H9 (cell line): ENCODE data around the gene ANKRD39. TPM values are rescaled to one million over a fixed set of nuclear protein-coding genes. Genes with fewer than 3 reads are reported as not detected.

Source experiments
- DNase-seq: peaks from one replicate; pipeline ENCODE4 v3.0.0-alpha.2; 2017
- H2AFZ ChIP-seq: one replicate; pipeline ENCODE4 v1.6.1; 2013; ENCODE audit warnings: mild to moderate bottlenecking, low read length, control low read depth, moderate library complexity
- H2AK5ac ChIP-seq: 2 replicates; pipeline ENCODE4 v1.6.1; 2013; ENCODE audit warnings: low read length, control low read depth, mixed read lengths; ENCODE audit not compliant: insufficient read length
- H2BK120ac ChIP-seq: one replicate; pipeline ENCODE4 v1.6.1; 2013; ENCODE audit warnings: low read depth, mild to moderate bottlenecking, low read length, control low read depth, inconsistent platforms; ENCODE audit not compliant: poor library complexity, severe bottlenecking
- H2BK12ac ChIP-seq: 2 replicates; pipeline ENCODE4 v1.6.1; 2013; ENCODE audit warnings: low read length, control low read depth, mixed read lengths, low read depth; ENCODE audit not compliant: insufficient read length
- H2BK15ac ChIP-seq: 2 replicates; pipeline ENCODE4 v1.6.1; 2013; ENCODE audit warnings: low read depth, low read length, control low read depth
- H2BK20ac ChIP-seq: one replicate; pipeline ENCODE4 v1.6.1; 2013; ENCODE audit warnings: low read depth, mild to moderate bottlenecking, low read length, control low read depth, inconsistent platforms; ENCODE audit not compliant: poor library complexity, severe bottlenecking
- H2BK5ac ChIP-seq: 2 replicates; pipeline ENCODE4 v1.6.1; 2013; ENCODE audit warnings: low read length, control low read depth, mixed read lengths; ENCODE audit not compliant: insufficient read length
- H3K14ac ChIP-seq: 2 replicates; pipeline ENCODE4 v1.6.1; 2013; ENCODE audit warnings: low read length, control low read depth; ENCODE audit not compliant: insufficient read depth
- H3K18ac ChIP-seq: 2 replicates; pipeline ENCODE4 v1.6.1; 2013; ENCODE audit warnings: low read depth, mild to moderate bottlenecking, mixed read lengths, low read length, control low read depth; ENCODE audit not compliant: insufficient read length
- H3K23ac ChIP-seq: 2 replicates; pipeline ENCODE4 v1.6.1; 2013; ENCODE audit warnings: low read length, control low read depth, mixed read lengths, low read depth; ENCODE audit not compliant: insufficient read length
- H3K23me2 ChIP-seq: 2 replicates; pipeline ENCODE4 v1.6.1; 2013; ENCODE audit warnings: low read depth, mild to moderate bottlenecking, mixed read lengths, low read length, control low read depth; ENCODE audit not compliant: insufficient read length, poor library complexity, severe bottlenecking
- H3K27ac ChIP-seq: 2 replicates; pipeline ENCODE4 v1.5.1; 2013; ENCODE audit warnings: low read length, control low read depth, mixed read lengths, low read depth; ENCODE audit not compliant: insufficient read length
- H3K27me3 ChIP-seq: 2 replicates; pipeline ENCODE4 v1.6.1; 2013; ENCODE audit warnings: low read length, control low read depth, inconsistent platforms; ENCODE audit not compliant: insufficient read depth
- H3K4ac ChIP-seq: 2 replicates; pipeline ENCODE4 v1.6.1; 2013; ENCODE audit warnings: low read depth, mild to moderate bottlenecking, control low read depth, inconsistent platforms, low read length, moderate library complexity
- H3K4me1 ChIP-seq: 2 replicates; pipeline ENCODE4 v1.6.1; 2013; ENCODE audit warnings: low read length, control low read depth, inconsistent platforms; ENCODE audit not compliant: insufficient read depth
- H3K4me2 ChIP-seq: 2 replicates; pipeline ENCODE4 v1.6.1; 2013; ENCODE audit warnings: low read length, control low read depth, mixed read lengths; ENCODE audit not compliant: insufficient read length, insufficient read depth
- H3K56ac ChIP-seq: 2 replicates; pipeline ENCODE4 v1.6.1; 2013; ENCODE audit warnings: low read depth, mild to moderate bottlenecking, mixed read lengths, low read length, control low read depth; ENCODE audit not compliant: insufficient read length
- H3K79me1 ChIP-seq: 2 replicates; pipeline ENCODE4 v1.6.1; 2013; ENCODE audit warnings: low read depth, mild to moderate bottlenecking, moderate library complexity, low read length, control low read depth, inconsistent platforms; ENCODE audit not compliant: insufficient read depth, poor library complexity, severe bottlenecking
- H3K79me2 ChIP-seq: 2 replicates; pipeline ENCODE4 v1.6.1; 2013; ENCODE audit warnings: low read length, control low read depth, inconsistent platforms; ENCODE audit not compliant: insufficient read depth
- H3K9ac ChIP-seq: 2 replicates; pipeline ENCODE4 v1.6.1; 2013; ENCODE audit warnings: low read length, control low read depth, mixed read lengths; ENCODE audit not compliant: insufficient read length; ENCODE audit errors: extremely low read depth
- H3K9me3 ChIP-seq: one replicate; pipeline ENCODE4 v1.6.1; 2013; ENCODE audit warnings: low read depth, low read length, inconsistent platforms; ENCODE audit not compliant: control insufficient read depth
- H3T11ph ChIP-seq: one replicate; pipeline ENCODE4 v1.6.1; 2013; ENCODE audit warnings: mild to moderate bottlenecking, low read length, control low read depth, inconsistent platforms
- H4K20me1 ChIP-seq: one replicate; pipeline ENCODE4 v1.6.1; 2013; ENCODE audit not compliant: control insufficient read depth, insufficient read length, insufficient read depth
- H4K5ac ChIP-seq: 2 replicates; pipeline ENCODE4 v1.6.1; 2013; ENCODE audit warnings: low read depth, mild to moderate bottlenecking, mixed read lengths, low read length, control low read depth; ENCODE audit not compliant: insufficient read length
- H4K8ac ChIP-seq: replicated peaks from 2 replicates; pipeline ENCODE4 v1.6.1; 2013; ENCODE audit warnings: low read length, control low read depth, mixed read lengths, low read depth; ENCODE audit not compliant: insufficient read length
- H4K91ac ChIP-seq: 2 replicates; pipeline ENCODE4 v1.6.1; 2013; ENCODE audit warnings: low read depth, mild to moderate bottlenecking, moderate library complexity, mixed read lengths, low read length, control low read depth; ENCODE audit not compliant: insufficient read length
- H3K27ac Mint-ChIP-seq, 3 experiments: 2 replicates in 2 of 3; 3 replicates in 1 of 3; pipeline ENCODE4 v1.8.0; 2020 to 2021; ENCODE audit warnings: mixed read lengths in 3 of 3, mild to moderate bottlenecking in 1 of 3, moderate library complexity in 1 of 3
- H3K27me3 Mint-ChIP-seq: 2 replicates; pipeline ENCODE4 v1.8.0; 2021; ENCODE audit warnings: low read depth, mild to moderate bottlenecking, moderate library complexity, mixed read lengths
- H3K36me3 Mint-ChIP-seq, 3 experiments: 2 replicates in 2 of 3; 3 replicates in 1 of 3; pipeline ENCODE4 v1.8.0; 2020 to 2021; ENCODE audit warnings: low read depth in 3 of 3, mixed read lengths in 3 of 3; ENCODE audit not compliant: insufficient read depth in 1 of 3
- H3K4me1 Mint-ChIP-seq, 2 experiments: 2 replicates each; pipeline ENCODE4 v1.8.0; 2020; ENCODE audit warnings: mixed read lengths in 2 of 2
- H3K4me3 Mint-ChIP-seq, 2 experiments: 2 replicates in 1 of 2; 3 replicates in 1 of 2; pipeline ENCODE4 v1.8.0; 2020 to 2021; ENCODE audit warnings: mild to moderate bottlenecking in 2 of 2, mixed read lengths in 2 of 2, moderate library complexity in 1 of 2
- H3K9me3 Mint-ChIP-seq, 2 experiments: 2 replicates in 1 of 2; 3 replicates in 1 of 2; pipeline ENCODE4 v1.8.0; 2020; ENCODE audit warnings: mild to moderate bottlenecking in 2 of 2, mixed read lengths in 2 of 2, moderate library complexity in 1 of 2
- WGBS: extraction: QIAGEN DNeasy Blood & Tissue Kit; methylation state at CpG from one replicate; pipeline ENCODE4 v1.1.7; 2013; ENCODE audit warnings: missing lambda C conversion rate, low lambda C conversion rate, mixed read lengths; ENCODE audit not compliant: insufficient read length; ENCODE audit errors: extremely low coverage; 5-methylcytosine and 5-hydroxymethylcytosine counted together
- total RNA-seq: library from RNA; stranded (reverse); gene quantifications from 2 replicates; pipeline ENCODE4 v1.2.1, GENCODE V29; 2021
- TF ChIP-seq, protein P1 (sequence below): fragments of 200-600 bp; sonication (generic); conservative IDR thresholded peaks from 3 replicates; pipeline ENCODE4 v1.8.0; 2021; ENCODE audit warnings: antibody characterized with exemption, mild to moderate bottlenecking

Gene ANKRD39
- total RNA-seq, 1 experiment from 2014 or later: 13.0 TPM

DNA sequence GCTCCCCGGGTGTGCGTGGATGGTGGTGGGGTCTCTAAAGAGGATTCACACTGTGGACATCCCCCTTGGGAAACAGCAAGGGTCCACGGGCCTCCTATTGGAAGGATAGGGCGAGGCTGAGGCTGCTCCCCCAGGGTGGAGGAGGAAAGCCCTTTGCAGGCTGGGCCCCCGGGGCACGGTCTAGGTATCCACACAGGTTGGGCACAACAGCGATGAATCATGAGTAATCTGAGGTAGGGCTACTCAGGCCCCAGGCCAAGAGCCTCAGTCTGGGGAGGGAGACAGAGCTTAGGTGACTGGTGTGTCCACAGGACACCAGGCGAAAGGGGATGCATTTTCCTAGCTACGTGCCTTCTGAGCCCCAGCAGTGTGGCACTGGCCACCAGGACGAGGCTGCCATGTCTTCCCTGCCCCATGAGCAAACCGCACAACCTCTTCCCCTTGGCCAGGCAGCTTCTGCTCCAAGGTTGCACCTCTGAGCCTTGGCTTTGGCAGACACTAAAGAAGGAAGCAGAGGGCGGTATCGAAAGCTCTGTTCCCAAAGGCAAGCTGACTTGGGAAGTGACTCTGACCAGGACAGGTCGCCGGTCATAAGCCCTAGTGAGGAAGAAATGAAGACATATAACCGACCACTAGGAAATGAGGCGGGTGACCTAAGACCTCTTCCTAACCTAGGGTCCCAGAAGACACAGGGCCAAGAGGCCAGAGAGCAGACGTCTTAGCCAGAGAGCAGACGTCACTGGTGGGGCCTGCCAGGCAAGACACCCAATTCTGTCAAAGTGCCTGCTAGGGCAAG, 26.7 kb upstream of the ANKRD39 start:
- no peak overlapping the region for H3K56ac ChIP-seq
- DNase-seq: no peak
- no peak overlapping the region for H2BK12ac ChIP-seq
- Mint-ChIP-seq H3K4me1 (peaks cover 52 to 56% of the 10 kb centered on the region in 2 experiments), H3K27ac (no peak overlapping the region), H3K27me3 (peaks cover 5% of the 10 kb centered on the region), H3K9me3 (no peaks in the 10 kb centered on the region; a peak in 1 of 5 replicates), H3K4me3 (no peak overlapping the region), H3K36me3 (no peaks in the 10 kb centered on the region)
- no peak overlapping the region for H3K23ac ChIP-seq
- H3K14ac ChIP-seq: no peak overlapping the region
- H3K4ac ChIP-seq: no peak overlapping the region
- peaks cover 3% of the 10 kb centered on the region; the same call in 1 of the 2 replicates for H3K4me1 ChIP-seq
- H4K8ac ChIP-seq: no peak overlapping the region
- H3K79me2 ChIP-seq: no peaks in the 10 kb centered on the region
- no peak overlapping the region for H2BK15ac ChIP-seq
- no peak overlapping the region for H2BK5ac ChIP-seq
- no peak overlapping the region for H3K18ac ChIP-seq
- H4K20me1 ChIP-seq: no peaks in the 10 kb centered on the region
- WGBS: no CpG with 5 or more reads among the region's 19 CpGs
- no peak overlapping the region for H4K91ac ChIP-seq
- no peak overlapping the region for H2AFZ ChIP-seq
- H3K9me3 ChIP-seq: no peaks in the 10 kb centered on the region
- no peaks in the 10 kb centered on the region; the same call in 1 of the 2 replicates for H3K27me3 ChIP-seq
- no peak overlapping the region for H2BK20ac ChIP-seq
- H3K27ac ChIP-seq: no peak overlapping the region
- no peak overlapping the region for H3K9ac ChIP-seq
- no peak overlapping the region for H4K5ac ChIP-seq
- no peak overlapping the region for H3T11ph ChIP-seq
- H3K4me2 ChIP-seq: no peak overlapping the region
- no peak overlapping the region for H2BK120ac ChIP-seq
- H3K23me2 ChIP-seq: no peaks in the 10 kb centered on the region
- TF ChIP-seq, protein P1, sequence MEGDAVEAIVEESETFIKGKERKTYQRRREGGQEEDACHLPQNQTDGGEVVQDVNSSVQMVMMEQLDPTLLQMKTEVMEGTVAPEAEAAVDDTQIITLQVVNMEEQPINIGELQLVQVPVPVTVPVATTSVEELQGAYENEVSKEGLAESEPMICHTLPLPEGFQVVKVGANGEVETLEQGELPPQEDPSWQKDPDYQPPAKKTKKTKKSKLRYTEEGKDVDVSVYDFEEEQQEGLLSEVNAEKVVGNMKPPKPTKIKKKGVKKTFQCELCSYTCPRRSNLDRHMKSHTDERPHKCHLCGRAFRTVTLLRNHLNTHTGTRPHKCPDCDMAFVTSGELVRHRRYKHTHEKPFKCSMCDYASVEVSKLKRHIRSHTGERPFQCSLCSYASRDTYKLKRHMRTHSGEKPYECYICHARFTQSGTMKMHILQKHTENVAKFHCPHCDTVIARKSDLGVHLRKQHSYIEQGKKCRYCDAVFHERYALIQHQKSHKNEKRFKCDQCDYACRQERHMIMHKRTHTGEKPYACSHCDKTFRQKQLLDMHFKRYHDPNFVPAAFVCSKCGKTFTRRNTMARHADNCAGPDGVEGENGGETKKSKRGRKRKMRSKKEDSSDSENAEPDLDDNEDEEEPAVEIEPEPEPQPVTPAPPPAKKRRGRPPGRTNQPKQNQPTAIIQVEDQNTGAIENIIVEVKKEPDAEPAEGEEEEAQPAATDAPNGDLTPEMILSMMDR: no peak
- no peak overlapping the region for H2AK5ac ChIP-seq
- no peaks in the 10 kb centered on the region for H3K79me1 ChIP-seq
